ENCODE results near the gene CHCHD6. TPM values are rescaled to one million over a fixed set of nuclear protein-coding genes. Genes with fewer than 3 reads are reported as not detected.

The CHCHD6 gene
- total RNA-seq, 2 experiments from 2014 or later = 8.7 to 9.3 TPM

GRCh38 chr3:126990890-126991289 lies 286.9 kb downstream of the CHCHD6 start:
- no peak overlapping the region for H3K27ac ChIP-seq (ENCODE audit: low read depth in 1 of 2, low read length in 2 of 2)
- peaks cover 14% of the 10 kb centered on the region for H3K36me3 ChIP-seq (ENCODE audit: insufficient read depth, low read length)
- POLR2A ChIA-PET = no interaction called here
- H3K4me3 Mint-ChIP-seq = no peak overlapping the region
- peaks cover 0 to 5% of the 10 kb centered on the region in 2 experiments for H3K9me3 ChIP-seq (ENCODE audit: control insufficient read depth in 1 of 2, insufficient read depth in 1 of 2, low read length in 2 of 2)
- CTCF ChIA-PET = no interaction called here
- H3K4me1 ChIP-seq (ENCODE audit: insufficient read depth, low read length) = no peaks in the 10 kb centered on the region
- H3K27me3 Mint-ChIP-seq = no peaks in the 10 kb centered on the region
- TF ChIP-seq CTCF (IDR thresholded peaks at IDR 0.05) = no peak
- H3K27ac Mint-ChIP-seq = no peak overlapping the region
- H3K9me3 Mint-ChIP-seq = no peaks in the 10 kb centered on the region
- peaks cover 7% of the 10 kb centered on the region for H3K36me3 Mint-ChIP-seq (ENCODE audit: low read depth)
- peaks cover 7% of the 10 kb centered on the region for H3K4me1 Mint-ChIP-seq (ENCODE audit: low read depth)
- H3K4me3 ChIP-seq (ENCODE audit: low read length) = no peak overlapping the region
- DNase-seq (no peak), ATAC-seq (ENCODE audit: poor library complexity) (no peak)
- intact Hi-C loops (cut with DNase I, micrococcal nuclease) = no loop called here
- H3K27me3 ChIP-seq (ENCODE audit: control insufficient read depth in 1 of 2, insufficient read depth in 2 of 2, low read length in 2 of 2) = no peaks in the 10 kb centered on the region

GRCh38 chr3:126991366-126992200 lies 287.5 kb downstream of the CHCHD6 start:
- H3K36me3 ChIP-seq (ENCODE audit: insufficient read depth, low read length) = peaks cover 14% of the 10 kb centered on the region
- no peak for TF ChIP-seq CTCF (IDR thresholded peaks at IDR 0.05)
- no peaks in the 10 kb centered on the region for H3K27me3 ChIP-seq (ENCODE audit: control insufficient read depth in 1 of 2, insufficient read depth in 2 of 2, low read length in 2 of 2)
- H3K9me3 ChIP-seq (ENCODE audit: control insufficient read depth in 1 of 2, insufficient read depth in 1 of 2, low read length in 2 of 2) = peaks cover 0 to 5% of the 10 kb centered on the region in 2 experiments
- ATAC-seq (ENCODE audit: poor library complexity) = no peak
- CTCF ChIA-PET = no interaction called here
- no peak overlapping the region for H3K4me3 Mint-ChIP-seq
- H3K4me1 ChIP-seq (ENCODE audit: insufficient read depth, low read length) = no peaks in the 10 kb centered on the region
- H3K27ac ChIP-seq (ENCODE audit: low read depth in 1 of 2, low read length in 2 of 2) = no peak overlapping the region
- H3K27ac Mint-ChIP-seq = no peak overlapping the region
- DNase-seq = no peak
- H3K4me1 Mint-ChIP-seq (ENCODE audit: low read depth) = peaks cover 7% of the 10 kb centered on the region
- H3K9me3 Mint-ChIP-seq = no peaks in the 10 kb centered on the region
- intact Hi-C loops (cut with DNase I, micrococcal nuclease) = no loop called here
- no peak overlapping the region for H3K4me3 ChIP-seq (ENCODE audit: low read length)
- H3K36me3 Mint-ChIP-seq (ENCODE audit: low read depth) = peaks cover 7% of the 10 kb centered on the region
- no peaks in the 10 kb centered on the region for H3K27me3 Mint-ChIP-seq
- POLR2A ChIA-PET = no interaction called here

- Histone ChIP-seq H3K27ac (ENCODE audit: low read depth in 1 of 2, low read length in 2 of 2) (no peak overlapping the region), H3K36me3 (ENCODE audit: insufficient read depth, low read length) (peaks cover 14% of the 10 kb centered on the region), H3K4me1 (ENCODE audit: insufficient read depth, low read length) (no peaks in the 10 kb centered on the region), H3K9me3 (ENCODE audit: control insufficient read depth in 1 of 2, insufficient read depth in 1 of 2, low read length in 2 of 2) (peaks cover 0 to 5% of the 10 kb centered on the region in 2 experiments), H3K27me3 (ENCODE audit: control insufficient read depth in 1 of 2, insufficient read depth in 2 of 2, low read length in 2 of 2) (no peaks in the 10 kb centered on the region), H3K4me3 (ENCODE audit: low read length) (no peak overlapping the region)
- DNase-seq = no peak
- Mint-ChIP-seq H3K27ac (no peak overlapping the region), H3K27me3 (no peaks in the 10 kb centered on the region), H3K36me3 (ENCODE audit: low read depth) (peaks cover 7% of the 10 kb centered on the region), H3K9me3 (no peaks in the 10 kb centered on the region), H3K4me1 (ENCODE audit: low read depth) (peaks cover 6% of the 10 kb centered on the region), H3K4me3 (no peak overlapping the region)
- POLR2A ChIA-PET = no interaction called here
- intact Hi-C loops (cut with DNase I, micrococcal nuclease) = no loop called here
- no peak for TF ChIP-seq CTCF (IDR thresholded peaks at IDR 0.05)
- CTCF ChIA-PET = no interaction called here
- ATAC-seq (ENCODE audit: poor library complexity) = no peak
These were observed 288.2 kb downstream of the CHCHD6 start for GRCh38 chr3:126992216-126992615.
